CD8-positive, alpha-beta memory T cell (primary cell): ENCODE measurements around the gene PLCG2. TPM values are rescaled to one million over a fixed set of nuclear protein-coding genes. Genes with fewer than 3 reads are reported as not detected.
A peak's percentile ranks its signal among the peaks of the same experiment; 100 is the strongest.

Experiments
- CTCF ChIA-PET: fragments of 350-600 bp; sonication (Branson Sonifier 250); formaldehyde crosslinking; loops from one replicate; lab custom pipeline; 2021; ENCODE audit warnings: antibody characterized with exemption; lab: Charles Lee
- POLR2A ChIA-PET: fragments of 350-600 bp; sonication (Branson Sonifier 250); formaldehyde crosslinking; loops from one replicate; lab custom pipeline; 2021; ENCODE audit warnings: antibody characterized with exemption; lab: Charles Lee
- DNase-seq, 5 donors: peaks; one replicate each; pipeline versions ENCODE4 v3.0.0 to v3.0.0-alpha.2; 2020 to 2022; ENCODE audit warnings: mixed read lengths in 1 of 5
- H3K27ac ChIP-seq: one replicate; pipeline ENCODE4 v1.7.0; 2013; ENCODE audit warnings: low read depth, mild to moderate bottlenecking, low read length, moderate library complexity
- H3K27me3 ChIP-seq: 2 replicates; pipeline ENCODE4 v1.7.0; 2013; ENCODE audit warnings: low read length, mild to moderate bottlenecking; ENCODE audit not compliant: insufficient read depth, poor library complexity, severe bottlenecking
- H3K36me3 ChIP-seq: 2 replicates; pipeline ENCODE4 v1.7.0; 2013; ENCODE audit warnings: mild to moderate bottlenecking, low read length, moderate library complexity; ENCODE audit not compliant: insufficient read depth
- H3K4me1 ChIP-seq: 2 replicates; pipeline ENCODE4 v1.7.0; 2013; ENCODE audit warnings: mild to moderate bottlenecking, low read length, moderate library complexity; ENCODE audit not compliant: insufficient read depth
- H3K4me3 ChIP-seq: 2 replicates; pipeline ENCODE4 v1.7.0; 2013; ENCODE audit warnings: mild to moderate bottlenecking, low read length
- H3K9me3 ChIP-seq: 2 replicates; pipeline ENCODE4 v1.7.0; 2013; ENCODE audit warnings: mild to moderate bottlenecking, low read length
- H3K27ac Mint-ChIP-seq, 8 donors: one replicate each; pipeline ENCODE4 v1.8.0; 2020 to 2021; ENCODE audit warnings: mixed read lengths in 8 of 8, mild to moderate bottlenecking in 6 of 8, inconsistent platforms in 3 of 8, moderate library complexity in 3 of 8
- H3K27me3 Mint-ChIP-seq, 2 donors: one replicate each; pipeline ENCODE4 v1.8.0; 2020 to 2021; ENCODE audit warnings: mixed read lengths in 2 of 2, mild to moderate bottlenecking in 1 of 2, moderate library complexity in 1 of 2
- H3K36me3 Mint-ChIP-seq, 3 donors: one replicate each; pipeline ENCODE4 v1.8.0; 2020 to 2021; ENCODE audit warnings: mixed read lengths in 3 of 3, inconsistent platforms in 1 of 3, mild to moderate bottlenecking in 1 of 3
- H3K4me1 Mint-ChIP-seq, 3 donors: one replicate each; pipeline ENCODE4 v1.8.0; 2020 to 2021; ENCODE audit warnings: mixed read lengths in 3 of 3, inconsistent platforms in 1 of 3, mild to moderate bottlenecking in 1 of 3
- H3K4me3 Mint-ChIP-seq, 7 donors: one replicate each; pipeline ENCODE4 v1.8.0; 2020 to 2021; ENCODE audit warnings: mixed read lengths in 7 of 7, mild to moderate bottlenecking in 6 of 7, moderate library complexity in 4 of 7, inconsistent platforms in 2 of 7
- H3K9me3 Mint-ChIP-seq, 5 donors: one replicate each; pipeline ENCODE4 v1.8.0; 2020 to 2022; ENCODE audit warnings: mixed read lengths in 5 of 5, mild to moderate bottlenecking in 3 of 5, moderate library complexity in 2 of 5, inconsistent platforms in 1 of 5
- polyA plus RNA-seq: library from polyadenylated mRNA; unstranded; fragments of 300-500 nt; fragmentation: Illumina TruSeq; gene quantifications from one replicate; pipeline ENCODE4 v1.2.3, GENCODE V29; 2021
- total RNA-seq, 2 experiments: library from RNA; stranded (reverse); gene quantifications; one replicate each; pipeline ENCODE4 v1.2.3, GENCODE V29; 2021

The PLCG2 gene
- total and polyA plus RNA-seq, 3 experiments from 2014 or later, result 5.4 to 16.2 (median 14.2) TPM

DNA sequence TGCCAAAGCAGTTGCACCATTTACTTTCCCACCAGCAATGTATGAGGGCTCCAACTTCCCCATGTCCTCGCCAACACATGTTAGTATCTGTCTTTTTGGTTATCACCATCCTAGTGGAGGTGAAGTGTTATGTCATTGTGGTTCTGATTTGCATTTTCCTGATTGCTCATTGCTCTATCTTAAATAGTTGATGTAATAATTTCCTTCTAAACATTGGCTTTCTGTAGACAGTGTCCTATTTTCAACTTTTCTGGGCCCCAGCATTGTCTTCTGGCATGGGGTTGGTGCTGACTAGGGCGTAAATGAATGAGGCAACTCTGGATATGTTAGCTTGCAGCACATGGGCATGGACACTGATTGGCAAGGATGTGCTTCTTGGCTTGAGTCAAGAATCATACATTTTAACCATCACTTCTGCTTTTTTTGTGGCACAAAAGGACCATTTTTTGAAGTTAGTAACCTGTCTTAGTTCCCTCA, 25.1 kb downstream of the PLCG2 start:
- H3K27me3 Mint-ChIP-seq, result no peaks in the 10 kb centered on the region
- H3K27ac ChIP-seq, result no peak overlapping the region
- H3K36me3 Mint-ChIP-seq, result no peaks in the 10 kb centered on the region
- H3K36me3 ChIP-seq, result no peaks in the 10 kb centered on the region
- H3K4me3 ChIP-seq, result no peak overlapping the region
- no peaks in the 10 kb centered on the region for H3K9me3 ChIP-seq
- H3K9me3 Mint-ChIP-seq, result no peaks in the 10 kb centered on the region
- H3K4me1 ChIP-seq, result no peaks in the 10 kb centered on the region
- H3K4me3 Mint-ChIP-seq, result no peak overlapping the region
- H3K27me3 ChIP-seq, result no peaks in the 10 kb centered on the region
- H3K27ac Mint-ChIP-seq, result no peak overlapping the region
- CTCF ChIA-PET, result interaction anchor here (1.4 kb wide), 1 partner anchor 22 kb away, joined by 5 read pairs; no protein-coding TSS in a partner anchor
- H3K4me1 Mint-ChIP-seq, result peaks cover 11 to 28% (median 19%) of the 10 kb centered on the region in 3 donors
- POLR2A ChIA-PET, result no interaction called here
- no peak for DNase-seq

DNA sequence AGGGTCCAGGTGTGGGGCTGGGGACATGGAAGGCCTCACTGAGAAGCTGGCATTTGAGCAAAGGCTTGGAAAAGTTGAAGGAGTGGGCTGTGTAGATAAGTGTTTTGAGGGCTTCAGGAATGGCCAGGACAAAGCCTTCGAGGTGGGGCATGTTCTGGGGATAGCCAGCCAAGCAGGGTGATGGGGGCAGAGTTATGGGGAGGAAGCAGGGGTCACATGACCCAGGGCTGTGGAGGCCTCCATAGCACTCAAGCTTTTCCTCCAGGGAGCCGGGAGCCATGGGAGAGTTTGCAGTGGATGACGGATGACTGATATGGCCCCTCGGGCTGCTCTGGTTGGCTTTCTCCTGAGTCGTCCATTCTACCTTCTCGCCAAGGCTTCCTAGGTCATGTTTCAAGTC, 27.6 kb downstream of the PLCG2 start:
- ChIA-PET POLR2A (no interaction called here), CTCF (no interaction called here)
- DNase-seq, result peak in 1 of 5 donors; percentile 8
- Histone ChIP-seq H3K27me3 (no peaks in the 10 kb centered on the region), H3K9me3 (no peaks in the 10 kb centered on the region), H3K4me1 (peaks cover 5% of the 10 kb centered on the region), H3K4me3 (no peak overlapping the region), H3K36me3 (no peaks in the 10 kb centered on the region), H3K27ac (no peak overlapping the region)
- peak overlapping the region in 1 of 7 donors; percentile 59 for H3K4me3 Mint-ChIP-seq
- H3K4me1 Mint-ChIP-seq, result peaks cover 23 to 44% (median 37%) of the 10 kb centered on the region in 3 donors
- H3K27ac Mint-ChIP-seq, result no peak overlapping the region
- H3K36me3 Mint-ChIP-seq, result no peaks in the 10 kb centered on the region
- no peaks in the 10 kb centered on the region for H3K27me3 Mint-ChIP-seq
- no peaks in the 10 kb centered on the region for H3K9me3 Mint-ChIP-seq

DNA sequence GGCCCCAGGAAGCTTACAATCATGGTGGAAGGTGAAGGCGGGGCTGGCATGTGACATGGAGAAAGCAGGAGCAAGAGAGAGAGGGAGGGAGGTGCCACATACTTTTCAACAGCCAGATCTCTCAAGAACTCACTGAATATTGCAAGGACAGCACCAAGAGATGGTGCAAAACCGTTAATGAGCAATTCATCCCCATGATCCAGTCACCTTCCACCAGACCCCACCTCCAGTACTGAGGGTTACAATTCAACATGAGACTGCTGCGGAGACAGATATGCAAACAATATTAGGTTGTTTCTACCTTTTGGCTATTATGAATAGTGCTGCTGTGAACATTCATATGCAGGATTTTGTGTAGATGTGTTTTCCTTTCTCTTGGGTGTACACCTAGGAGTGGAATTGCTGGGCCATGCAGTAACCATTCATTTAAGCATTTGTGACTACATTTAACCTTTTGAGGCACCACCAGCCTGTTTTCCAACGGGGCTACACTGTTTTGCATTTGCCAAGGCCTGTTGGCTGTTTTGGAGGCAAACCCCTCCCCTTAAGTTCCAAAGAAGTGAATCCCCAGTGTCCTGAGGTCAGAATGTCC, 28.8 kb downstream of the PLCG2 start:
- DNase-seq, result no peak
- CTCF ChIA-PET, result no interaction called here
- no peak overlapping the region for H3K4me3 ChIP-seq
- peak overlapping the region in 4 of 8 donors; percentile 8 to 66 (median 32) for H3K27ac Mint-ChIP-seq
- H3K36me3 Mint-ChIP-seq, result no peaks in the 10 kb centered on the region
- H3K9me3 Mint-ChIP-seq, result no peaks in the 10 kb centered on the region
- no peaks in the 10 kb centered on the region for H3K9me3 ChIP-seq
- H3K4me3 Mint-ChIP-seq, result no peak overlapping the region
- peaks cover 5% of the 10 kb centered on the region for H3K4me1 ChIP-seq
- H3K27ac ChIP-seq, result no peak overlapping the region
- no peaks in the 10 kb centered on the region for H3K27me3 ChIP-seq
- peaks cover 26 to 53% (median 37%) of the 10 kb centered on the region in 3 donors for H3K4me1 Mint-ChIP-seq
- no peaks in the 10 kb centered on the region for H3K27me3 Mint-ChIP-seq
- POLR2A ChIA-PET, result no interaction called here
- no peaks in the 10 kb centered on the region for H3K36me3 ChIP-seq

DNA sequence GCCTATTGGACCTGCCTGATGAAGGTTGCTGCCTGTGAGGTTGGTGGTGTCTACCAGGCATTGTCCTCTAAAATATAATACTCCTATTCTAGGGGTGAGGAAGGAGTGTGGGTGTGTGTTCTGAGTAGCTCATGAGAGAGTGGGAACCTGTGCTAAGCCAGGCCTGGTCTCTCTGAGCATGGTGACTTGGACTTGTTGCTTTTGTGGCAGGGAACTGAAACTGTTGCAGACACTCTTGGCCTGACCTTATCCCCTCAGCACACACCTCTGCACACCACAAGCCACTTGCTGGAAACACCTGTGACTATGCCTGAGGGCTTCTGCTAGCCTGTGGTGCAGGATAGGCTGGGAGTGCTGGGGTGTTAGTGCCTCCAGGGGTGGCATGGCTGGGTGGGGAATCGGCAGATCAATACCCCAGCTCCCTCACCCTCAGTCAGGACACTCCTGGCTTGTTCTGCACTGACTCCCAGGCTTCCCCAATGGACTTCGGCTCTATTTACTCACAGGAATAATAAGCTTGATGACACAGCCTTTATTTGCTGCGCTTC, 29.9 kb downstream of the PLCG2 start:
- peak in 1 of 5 donors; percentile 60 for DNase-seq
- Mint-ChIP-seq H3K27ac (peak overlapping the region; percentile 30 to 94 (median 66)), H3K27me3 (no peaks in the 10 kb centered on the region), H3K4me1 (peaks cover 26 to 64% (median 36%) of the 10 kb centered on the region in 3 donors), H3K4me3 (peak overlapping the region in 1 of 7 donors; percentile 10), H3K9me3 (peaks cover 0 to 2% (median 0%) of the 10 kb centered on the region in 5 donors), H3K36me3 (no peaks in the 10 kb centered on the region)
- Histone ChIP-seq H3K4me3 (no peak overlapping the region), H3K36me3 (no peaks in the 10 kb centered on the region), H3K27me3 (no peaks in the 10 kb centered on the region), H3K27ac (no peak overlapping the region), H3K4me1 (peaks cover 5% of the 10 kb centered on the region), H3K9me3 (no peaks in the 10 kb centered on the region)
- ChIA-PET CTCF (interaction anchor here (1.6 kb wide), 1 partner anchor 10 kb away, joined by 3 read pairs; no protein-coding TSS in a partner anchor), POLR2A (no interaction called here)

DNA sequence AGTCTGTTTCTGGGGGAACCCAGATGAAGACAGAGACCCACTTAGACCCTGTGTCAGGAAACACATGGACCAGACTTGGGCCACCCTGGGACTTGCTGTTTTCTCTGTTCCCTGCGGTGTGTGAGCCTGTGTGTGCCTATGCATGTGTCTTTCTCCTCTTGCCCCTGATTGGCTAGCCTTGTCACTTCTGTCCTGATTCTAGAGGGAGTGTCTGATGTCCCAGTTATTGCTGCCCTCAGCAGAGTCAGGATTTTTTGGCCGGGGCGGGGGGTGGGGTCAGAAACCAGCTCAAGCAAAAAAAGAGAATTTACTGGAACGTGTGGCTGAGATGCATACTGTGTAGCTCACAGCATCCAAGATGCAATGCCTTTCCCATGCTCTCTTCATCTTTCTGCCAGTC, 30.5 kb downstream of the PLCG2 start:
- CTCF ChIA-PET, result interaction anchor here (1.6 kb wide), 1 partner anchor 10 kb away, joined by 3 read pairs; no protein-coding TSS in a partner anchor
- peak in 1 of 5 donors; percentile 1 for DNase-seq
- no peaks in the 10 kb centered on the region for H3K36me3 Mint-ChIP-seq
- Histone ChIP-seq H3K9me3 (no peaks in the 10 kb centered on the region), H3K27ac (no peak overlapping the region), H3K4me1 (peaks cover 5% of the 10 kb centered on the region), H3K36me3 (no peaks in the 10 kb centered on the region), H3K4me3 (no peak overlapping the region), H3K27me3 (no peaks in the 10 kb centered on the region)
- peaks cover 0 to 2% (median 0%) of the 10 kb centered on the region in 5 donors for H3K9me3 Mint-ChIP-seq
- no peaks in the 10 kb centered on the region for H3K27me3 Mint-ChIP-seq
- POLR2A ChIA-PET, result no interaction called here
- no peak overlapping the region for H3K4me3 Mint-ChIP-seq
- H3K27ac Mint-ChIP-seq, result peak overlapping the region in 6 of 8 donors; percentile 59 to 94 (median 72)
- peaks cover 26 to 67% (median 34%) of the 10 kb centered on the region in 3 donors for H3K4me1 Mint-ChIP-seq

DNA sequence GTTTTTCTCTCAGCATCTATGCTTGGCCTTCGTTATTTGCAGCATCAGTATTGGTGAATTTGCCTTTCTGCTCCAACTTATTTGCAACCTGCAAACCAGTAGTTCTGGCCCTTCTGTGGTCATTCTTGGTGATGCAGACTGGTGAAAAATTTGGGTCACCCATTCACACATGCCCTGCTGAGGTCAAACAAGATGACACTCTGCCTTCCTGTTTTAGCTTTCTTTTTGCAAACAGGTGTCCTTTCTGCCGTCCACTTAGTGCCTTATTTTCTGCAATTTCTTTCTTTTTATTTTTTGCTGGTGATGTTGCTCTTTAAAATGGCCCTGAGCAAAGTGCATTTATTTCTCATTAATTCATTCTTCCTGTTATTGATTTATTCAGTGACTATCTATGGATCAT, 31.3 kb downstream of the PLCG2 start:
- no peaks in the 10 kb centered on the region for H3K9me3 ChIP-seq
- Mint-ChIP-seq H3K4me1 (peaks cover 26 to 73% (median 38%) of the 10 kb centered on the region in 3 donors), H3K27ac (peak overlapping the region in 7 of 8 donors; percentile 20 to 94 (median 85)), H3K4me3 (peak overlapping the region in 4 of 7 donors; percentile 33 to 65 (median 40)), H3K27me3 (no peaks in the 10 kb centered on the region), H3K9me3 (peaks cover 0 to 2% (median 0%) of the 10 kb centered on the region in 5 donors), H3K36me3 (no peaks in the 10 kb centered on the region)
- no peak overlapping the region for H3K4me3 ChIP-seq
- H3K36me3 ChIP-seq, result no peaks in the 10 kb centered on the region
- ChIA-PET POLR2A (interaction anchor here (0.7 kb wide), 1 partner anchor 36 kb away, joined by 4 read pairs; no protein-coding TSS in a partner anchor), CTCF (no interaction called here)
- DNase-seq, result no peak
- H3K4me1 ChIP-seq, result peaks cover 5% of the 10 kb centered on the region
- no peak overlapping the region for H3K27ac ChIP-seq
- H3K27me3 ChIP-seq, result no peaks in the 10 kb centered on the region

DNA sequence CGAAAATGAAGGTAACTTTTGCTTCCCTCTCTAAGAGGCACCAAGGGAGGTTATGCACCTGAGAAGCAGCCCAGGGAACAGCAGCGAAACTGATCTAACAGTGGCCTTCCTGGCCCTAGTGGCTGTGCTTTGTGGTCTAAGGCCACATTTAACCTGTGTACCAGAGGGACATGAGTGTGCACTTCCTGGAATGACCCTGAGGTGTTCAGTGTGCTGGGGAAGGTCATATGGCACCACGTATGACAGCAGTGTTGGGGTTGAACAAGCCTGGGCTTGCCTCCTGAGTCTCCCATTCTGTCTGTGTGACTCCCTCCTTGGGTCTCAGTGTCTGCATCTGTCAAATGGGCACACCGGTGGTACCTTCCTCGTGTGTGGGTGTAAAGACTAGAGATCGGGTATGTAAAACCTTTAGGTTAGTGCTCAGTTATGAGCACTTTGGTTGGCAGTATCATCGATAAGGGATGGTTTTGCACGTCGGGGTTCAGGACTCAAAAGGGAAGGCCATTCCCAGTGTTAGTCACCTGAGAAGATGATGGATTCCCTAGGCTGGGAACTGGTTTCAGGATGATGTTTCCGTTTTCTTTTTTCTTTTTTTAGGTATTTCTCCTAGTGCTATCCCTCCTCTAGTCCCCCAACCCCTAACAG, 31.9 kb downstream of the PLCG2 start:
- Histone ChIP-seq H3K4me3 (no peak overlapping the region), H3K36me3 (no peaks in the 10 kb centered on the region), H3K27ac (no peak overlapping the region), H3K4me1 (peaks cover 5% of the 10 kb centered on the region), H3K27me3 (no peaks in the 10 kb centered on the region), H3K9me3 (no peaks in the 10 kb centered on the region)
- POLR2A ChIA-PET, result no interaction called here
- CTCF ChIA-PET, result no interaction called here
- no peaks in the 10 kb centered on the region for H3K36me3 Mint-ChIP-seq
- H3K9me3 Mint-ChIP-seq, result peaks cover 0 to 2% (median 0%) of the 10 kb centered on the region in 5 donors
- H3K27me3 Mint-ChIP-seq, result no peaks in the 10 kb centered on the region
- DNase-seq, result peak in 1 of 5 donors; percentile 44
- peak overlapping the region in 7 of 8 donors; percentile 12 to 94 (median 82) for H3K27ac Mint-ChIP-seq
- peak overlapping the region in 4 of 7 donors; percentile 33 to 65 (median 40) for H3K4me3 Mint-ChIP-seq
- H3K4me1 Mint-ChIP-seq, result peaks cover 26 to 75% (median 38%) of the 10 kb centered on the region in 3 donors
